Heart left ventricle (tissue), 16 donors: ENCODE data around the gene NAB2. TPM values are rescaled to one million over a fixed set of nuclear protein-coding genes. Genes with fewer than 3 reads are reported as not detected.
A peak's percentile ranks its signal among the peaks of the same experiment; 100 is the strongest.
"Not testable (repeated sequence)": the region's sequence is repeated elsewhere in the genome, so short reads cannot be mapped to it uniquely, and the experiment has no call there.

Experiments used
- ATAC-seq, 4 donors: fragments of 200-7000 bp; cut with Tn5 transposase; one replicate each; pipeline ENCODE4 v1.9.1; 2020 to 2022; ENCODE audit warnings: moderate library complexity in 4 of 4, mild to moderate bottlenecking in 3 of 4, moderate number of reproducible peaks in 1 of 4
- DNase-seq, 5 donors: peaks; one replicate each; pipeline ENCODE4 v3.0.0-alpha.2; 2020
- H3K27ac ChIP-seq, 12 donors: fragments of 200-600 bp; sonication (generic) in 4 of 12; one replicate each; pipeline versions ENCODE4 v1.5.0 to v1.8.0; 2016 to 2022; ENCODE audit warnings: mild to moderate bottlenecking in 2 of 12
- H3K27me3 ChIP-seq, 9 donors: fragments of 200-600 bp; sonication (generic) in 2 of 9; one replicate each; pipeline versions ENCODE4 v1.5.1 to v1.8.0; 2016 to 2022; ENCODE audit warnings: mild to moderate bottlenecking in 3 of 9
- H3K36me3 ChIP-seq, 9 donors: fragments of 200-600 bp; sonication (generic) in 2 of 9; one replicate each; pipeline versions ENCODE4 v1.5.0 to v1.8.0; 2018 to 2022; ENCODE audit warnings: mild to moderate bottlenecking in 2 of 9
- H3K4me1 ChIP-seq, 12 donors: fragments of 200-600 bp; sonication (generic) in 4 of 12; one replicate each; pipeline versions ENCODE4 v1.5.0 to v1.8.0; 2016 to 2022; ENCODE audit warnings: mild to moderate bottlenecking in 3 of 12
- H3K4me3 ChIP-seq, 12 donors: fragments of 200-600 bp; sonication (generic) in 4 of 12; one replicate each; pipeline versions ENCODE4 v1.5.0 to v1.8.0; 2017 to 2022; ENCODE audit warnings: mild to moderate bottlenecking in 9 of 12, moderate library complexity in 4 of 12
- H3K9me3 ChIP-seq, 12 donors: fragments of 200-600 bp; sonication (generic) in 4 of 12; one replicate each; pipeline versions ENCODE4 v1.5.0 to v1.8.0; 2016 to 2022; ENCODE audit warnings: mild to moderate bottlenecking in 1 of 12
- POLR2A ChIP-seq, 2 donors: fragments of 450-650 bp; IDR thresholded peaks; one replicate each; pipeline ENCODE4 v1.6.1; 2017; ENCODE audit warnings: antibody characterized with exemption in 2 of 2, mild to moderate bottlenecking in 2 of 2, moderate library complexity in 2 of 2
- WGBS, 4 donors: extraction: QIAGEN DNeasy Blood & Tissue Kit in 2 of 4; methylation state at CpG; one replicate each; pipeline versions ENCODE4 v1.1.5 to v1.1.7; 2013 to 2018; 5-methylcytosine and 5-hydroxymethylcytosine counted together
- intact Hi-C, 10 donors: fragments of 100-400 bp; cut with DNase I; formaldehyde crosslinking; loops; one replicate each; pipeline versions ENCODE4 v1.11.1 to v1.14.2; 2022
- polyA plus RNA-seq, 2 donors: library from polyadenylated mRNA; stranded (reverse); fragments of 200-250 nt; gene quantifications; one replicate each; pipeline ENCODE4 v1.2.3, GENCODE V29; 2013
- total RNA-seq, 9 donors: library from RNA; depleted of rRNA in 2 of 9; stranded (reverse); fragments of >200 nt in 2 of 9; fragmentation: NEBNext Ultra II Directional in 3 of 9; extraction: Animal tissue kit (Norgen Biotek cat#: 25700) in 3 of 9; gene quantifications; one replicate each; pipeline versions ENCODE4 v1.1.0 to v1.2.4, GENCODE V29; 2016 to 2023
- TF ChIP-seq, protein P1 (sequence below), 12 donors: fragments of 200-600 bp; sonication (generic) in 4 of 12; IDR thresholded peaks; one replicate each; pipeline versions ENCODE4 v1.5.0 to v1.8.0; 2018 to 2022; ENCODE audit warnings: antibody characterized with exemption in 12 of 12, mild to moderate bottlenecking in 5 of 12
- donor health status: ischemic (EF 13 %, LVEDD 7.1; RV severe dilation, severe dysfunction).
- donor health status: healthy with polysubstance abuse.
- donor health status: DM: no; HTN: yes; CAD: no.
- donor health status: DM: no; HTN: no; CAD: no.
- donor health status: ischemic (EF 25% LVEDD 6.9; RV normal size, moderate dysfunction).
- donor health status: ischemic (EF 25% LVEDD 5.7; RV mildly dilated, moderate dysfunction).
- donor health status: healthy.
- donor health status: DM: yes; HTN: yes; CAD: no.
- donor health status: ischemic (EF 35%, LVEDD 5.7; RV mildly dilated, moderate dysfunction).
- donor health status: nonischemic (EF 11% LVEDD 7.7; RV severe dilation, severe dysfunction).
- donor health status: DM: yes; HTN: yes; CAD: no.
- donor health status: PGD.
- donor health status: ischemic (EF 29% LVEDD 5.4; RV normal size, mild dysfunction).
- donor health status: nonischemic (EF 23%, LVEDD 6.1; RV moderate dilation, normal function).

NAB2 gene
- total and polyA plus RNA-seq, 11 donors, result 8.7 to 30.1 (median 11.8) TPM

DNA sequence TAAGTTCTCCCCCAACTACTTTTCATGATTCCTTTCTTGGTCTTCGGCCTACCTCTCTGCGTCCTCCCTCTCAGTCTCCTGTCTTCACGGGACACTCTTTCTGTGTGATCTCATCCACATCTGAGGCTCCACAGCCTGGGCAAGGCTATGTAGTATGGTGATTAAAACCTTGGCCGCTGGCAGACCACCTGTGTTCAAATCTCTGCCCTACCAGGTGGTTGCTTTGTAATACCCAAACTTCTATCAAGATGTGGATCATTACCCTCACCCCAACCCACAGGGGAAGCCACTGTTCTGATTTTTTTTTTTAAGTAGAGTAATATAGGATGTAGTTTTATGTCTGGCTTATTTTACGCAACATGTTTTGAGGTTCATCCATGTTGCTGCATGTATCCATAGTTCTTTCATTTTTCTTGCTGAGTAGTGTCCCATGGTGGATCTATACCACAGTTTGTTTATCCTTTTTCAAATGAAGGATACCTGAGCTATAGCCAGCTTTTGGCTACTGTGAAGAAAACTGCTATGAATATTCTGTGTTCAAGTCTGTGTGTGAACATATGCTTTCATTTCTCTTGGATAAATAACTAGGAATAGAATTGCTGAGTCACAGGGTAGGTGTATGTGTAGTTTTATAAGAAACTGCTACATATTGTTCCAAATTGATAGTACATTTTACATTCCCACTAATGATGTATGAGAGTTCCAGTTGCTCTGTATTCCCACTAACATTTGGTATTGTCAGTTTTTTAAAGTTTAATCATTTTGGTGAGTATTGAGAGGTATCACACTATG, 30.6 kb downstream of the NAB2 start:
- TF ChIP-seq, protein P1, sequence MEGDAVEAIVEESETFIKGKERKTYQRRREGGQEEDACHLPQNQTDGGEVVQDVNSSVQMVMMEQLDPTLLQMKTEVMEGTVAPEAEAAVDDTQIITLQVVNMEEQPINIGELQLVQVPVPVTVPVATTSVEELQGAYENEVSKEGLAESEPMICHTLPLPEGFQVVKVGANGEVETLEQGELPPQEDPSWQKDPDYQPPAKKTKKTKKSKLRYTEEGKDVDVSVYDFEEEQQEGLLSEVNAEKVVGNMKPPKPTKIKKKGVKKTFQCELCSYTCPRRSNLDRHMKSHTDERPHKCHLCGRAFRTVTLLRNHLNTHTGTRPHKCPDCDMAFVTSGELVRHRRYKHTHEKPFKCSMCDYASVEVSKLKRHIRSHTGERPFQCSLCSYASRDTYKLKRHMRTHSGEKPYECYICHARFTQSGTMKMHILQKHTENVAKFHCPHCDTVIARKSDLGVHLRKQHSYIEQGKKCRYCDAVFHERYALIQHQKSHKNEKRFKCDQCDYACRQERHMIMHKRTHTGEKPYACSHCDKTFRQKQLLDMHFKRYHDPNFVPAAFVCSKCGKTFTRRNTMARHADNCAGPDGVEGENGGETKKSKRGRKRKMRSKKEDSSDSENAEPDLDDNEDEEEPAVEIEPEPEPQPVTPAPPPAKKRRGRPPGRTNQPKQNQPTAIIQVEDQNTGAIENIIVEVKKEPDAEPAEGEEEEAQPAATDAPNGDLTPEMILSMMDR (IDR thresholded peaks at IDR 0.05), result no peak
- no peak for TF ChIP-seq POLR2A (IDR thresholded peaks at IDR 0.05)
- ATAC-seq (no peak), DNase-seq (no peak)
- intact Hi-C loops, result loop anchor here in 1 of 10 donors (10.0 kb wide), 1 partner anchor 365 kb away; the partner anchor contains the start of gene PRIM1
- H3K36me3 ChIP-seq, result no peaks in the 10 kb centered on the region
- no peaks in the 10 kb centered on the region for H3K27me3 ChIP-seq
- 88 to 92% (median 90%) methylated on average over 5 of the region's 5 CpGs for WGBS, 4 donors
- H3K4me3 ChIP-seq, result no peak overlapping the region
- H3K27ac ChIP-seq, result peak overlapping the region in 1 of 12 donors; percentile 76
- H3K4me1 ChIP-seq, result peaks cover 0 to 18% (median 0%) of the 10 kb centered on the region in 12 donors
- no peaks in the 10 kb centered on the region for H3K9me3 ChIP-seq

DNA sequence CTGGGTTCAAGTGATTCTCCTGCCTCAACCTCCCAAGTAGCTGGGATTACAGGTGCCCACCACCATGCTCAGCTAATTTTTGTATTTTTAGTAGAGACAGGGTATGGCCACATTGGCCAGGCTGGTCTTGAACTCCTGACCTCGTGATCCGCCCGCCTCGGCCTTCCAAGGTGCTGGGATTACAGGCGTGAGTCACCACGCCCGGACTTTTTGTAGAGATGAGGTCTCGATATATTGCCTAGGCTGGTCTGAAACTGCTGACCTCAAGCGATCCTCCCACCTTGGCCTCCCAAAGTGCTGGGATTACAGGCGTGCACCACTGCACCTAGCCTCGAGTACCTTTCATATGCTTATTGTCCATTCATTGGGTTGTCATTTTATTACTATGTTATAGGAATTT, 31.8 kb downstream of the NAB2 start:
- H3K36me3 ChIP-seq, H3K27me3 ChIP-seq, H3K27ac ChIP-seq, H3K9me3 ChIP-seq, DNase-seq, intact Hi-C loops, H3K4me3 ChIP-seq, ATAC-seq: not testable (repeated sequence)
- WGBS, 4 donors, result 92 to 97% (median 94%) methylated on average over 11 of the region's 11 CpGs
- H3K4me1 ChIP-seq, result peaks cover 0 to 18% (median 0%) of the 10 kb centered on the region in 12 donors

DNA sequence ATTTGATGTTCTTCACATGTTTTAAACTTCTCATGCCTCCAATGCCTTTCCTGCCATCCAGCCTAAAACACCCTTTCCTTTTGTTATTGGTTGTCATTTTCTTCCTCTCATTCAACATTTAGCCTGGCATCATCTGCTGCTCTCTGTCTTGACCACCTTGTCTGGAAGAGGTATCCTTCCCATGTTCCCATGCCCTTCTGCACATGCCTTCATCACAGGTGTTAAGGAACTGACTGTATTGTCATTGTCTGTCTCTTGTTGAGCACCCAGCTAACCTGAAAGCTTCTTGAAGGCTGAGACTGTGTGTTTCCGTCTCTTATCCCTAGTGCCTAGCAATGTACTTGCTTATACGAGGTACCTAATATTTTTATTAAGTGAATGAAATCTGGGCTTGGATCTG, 34.9 kb downstream of the NAB2 start:
- no peak for TF ChIP-seq POLR2A (IDR thresholded peaks at IDR 0.05)
- TF ChIP-seq, protein P1 (IDR thresholded peaks at IDR 0.05), result no peak
- intact Hi-C loops, result loop anchor here in 8 of 10 donors (1.0 to 2.0 kb wide), 5 partner anchors 49 to 59 kb away; no protein-coding TSS in a partner anchor
- Histone ChIP-seq H3K4me1 (peaks cover 0 to 19% (median 8%) of the 10 kb centered on the region in 12 donors), H3K36me3 (no peaks in the 10 kb centered on the region), H3K9me3 (no peaks in the 10 kb centered on the region), H3K27ac (no peak overlapping the region), H3K4me3 (no peak overlapping the region), H3K27me3 (no peaks in the 10 kb centered on the region)
- DNase-seq (no peak), ATAC-seq (no peak)
- 38 to 45% (median 42%) methylated on average over 2 of the region's 2 CpGs for WGBS, 4 donors

DNA sequence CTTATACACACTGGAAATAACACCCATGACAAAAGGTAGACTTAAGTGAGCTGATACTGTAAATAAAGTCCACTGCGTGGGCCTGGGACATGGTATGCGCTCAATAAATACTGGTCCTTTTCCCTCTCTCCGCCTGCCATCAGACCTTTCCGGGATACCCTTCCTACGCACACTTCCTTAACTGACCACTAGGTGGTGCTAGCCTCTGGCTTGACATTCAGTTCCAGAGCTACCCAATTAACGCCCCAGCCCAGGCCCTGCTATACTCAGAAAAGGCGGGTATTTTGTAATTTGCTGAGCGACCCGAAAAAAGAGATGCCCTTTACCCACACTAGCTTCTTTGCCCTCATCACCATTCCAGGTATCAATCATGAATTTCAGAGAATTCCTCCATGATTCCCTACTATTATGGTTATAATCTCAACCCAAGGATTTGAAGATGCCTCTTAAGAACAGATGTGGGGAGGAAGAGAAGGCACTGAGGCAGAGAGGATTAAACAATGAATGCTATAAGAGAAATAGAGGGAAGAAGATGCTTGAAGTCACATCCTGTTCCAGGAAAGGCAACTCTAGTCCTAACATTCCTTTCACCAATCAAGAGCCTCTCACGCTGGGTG, 35.5 kb downstream of the NAB2 start:
- DNase-seq (peak in 4 of 5 donors; percentile 65 to 78 (median 74)), ATAC-seq (peak in 3 of 4 donors; percentile 27 to 48 (median 30))
- Histone ChIP-seq H3K27me3 (no peaks in the 10 kb centered on the region), H3K9me3 (no peaks in the 10 kb centered on the region), H3K36me3 (no peaks in the 10 kb centered on the region), H3K4me3 (no peak overlapping the region), H3K27ac (no peak overlapping the region), H3K4me1 (peaks cover 0 to 20% (median 6%) of the 10 kb centered on the region in 12 donors)
- 16 to 20% (median 17%) methylated on average over 10 of the region's 10 CpGs for WGBS, 4 donors
- intact Hi-C loops, result loop anchor here in 8 of 10 donors (1.0 to 2.0 kb wide), 5 partner anchors 48 to 59 kb away; no protein-coding TSS in a partner anchor
- no peak for TF ChIP-seq POLR2A (IDR thresholded peaks at IDR 0.05)
- TF ChIP-seq, protein P1 (IDR thresholded peaks at IDR 0.05), result peak; percentile 91 to 100 (median 97)
